LNCAP (cell line): ENCODE results near the gene RUFY3.

ENCODE experiments used
- CTCF ChIP-seq: fragments of 450-650 bp; IDR thresholded peaks from 2 replicates; pipeline ENCODE4 v1.5.1; 2017; ENCODE audit warnings: mild to moderate bottlenecking

RUFY3 gene

GRCh38 chr4:70768301-70768948, 46.7 kb downstream of the RUFY3 start:
- no peak for TF ChIP-seq CTCF

GRCh38 chr4:70772929-70773555, 51.3 kb downstream of the RUFY3 start:
- TF ChIP-seq CTCF, result no peak

- no peak for TF ChIP-seq CTCF
These were observed 57.2 kb downstream of the RUFY3 start for GRCh38 chr4:70778888-70779422.

- TF ChIP-seq CTCF, result no peak
These were observed 61.3 kb downstream of the RUFY3 start for GRCh38 chr4:70783096-70783495.

- TF ChIP-seq CTCF, result no peak
These were observed 65.7 kb downstream of the RUFY3 start for GRCh38 chr4:70787496-70787895.

- TF ChIP-seq CTCF, result no peak
These were observed 67.0 kb downstream of the RUFY3 start for GRCh38 chr4:70788733-70789132.

GRCh38 chr4:70793626-70794025, 71.9 kb downstream of the RUFY3 start:
- no peak for TF ChIP-seq CTCF
